Neural cell (in vitro differentiated cells): ENCODE data around the gene CNTNAP5. TPM values are rescaled to one million over a fixed set of nuclear protein-coding genes. Genes with fewer than 3 reads are reported as not detected.

ENCODE experiments used
- H2AFZ ChIP-seq: fragments of 200-600, 300-800 bp; sonication (generic), shearing (Covaris generic); 2 replicates; pipeline ENCODE4 v1.6.0; 2014; ENCODE audit warnings: low read depth, mild to moderate bottlenecking, antibody characterized with exemption, low read length, moderate library complexity
- H3F3A ChIP-seq: fragments of 200-600 bp; shearing (Covaris generic); 2 replicates; pipeline ENCODE4 v1.6.1; 2016; ENCODE audit warnings: mild to moderate bottlenecking, moderate library complexity, mixed read lengths, antibody characterized with exemption, low read length; ENCODE audit not compliant: insufficient read depth, poor library complexity, severe bottlenecking
- H3K27ac ChIP-seq: fragments of 200-600, 300-800 bp; sonication (generic), shearing (Covaris generic); 2 replicates; pipeline ENCODE4 v1.5.1; 2014; ENCODE audit warnings: mild to moderate bottlenecking, low read length, moderate library complexity
- H3K27me3 ChIP-seq: fragments of 300-800, 200-600 bp; sonication (generic), shearing (Covaris generic); 2 replicates; pipeline ENCODE4 v1.6.0; 2014; ENCODE audit warnings: mild to moderate bottlenecking, low read depth, low read length, moderate library complexity; ENCODE audit not compliant: insufficient read depth
- H3K36me3 ChIP-seq: fragments of 300-800, 200-600 bp; sonication (generic), shearing (Covaris generic); 2 replicates; pipeline ENCODE4 v1.5.1; 2014; ENCODE audit warnings: mild to moderate bottlenecking, antibody characterized with exemption, low read length, moderate library complexity; ENCODE audit not compliant: insufficient read depth
- H3K4me2 ChIP-seq: fragments of 300-800, 200-600 bp; sonication (generic), shearing (Covaris generic); 2 replicates; pipeline ENCODE4 v1.6.0; 2014; ENCODE audit warnings: mild to moderate bottlenecking, low read length
- H3K4me3 ChIP-seq: fragments of 300-800, 200-600 bp; sonication (generic), shearing (Covaris generic); 2 replicates; pipeline ENCODE4 v1.5.1; 2014; ENCODE audit warnings: mild to moderate bottlenecking, low read length, moderate library complexity
- H3K79me2 ChIP-seq: fragments of 200-600 bp; shearing (Covaris generic); replicated peaks from 2 replicates; pipeline ENCODE4 v1.6.0; 2014; ENCODE audit warnings: mild to moderate bottlenecking, low read length, moderate library complexity; ENCODE audit not compliant: insufficient read depth
- H3K9ac ChIP-seq: fragments of 300-800, 200-600 bp; sonication (generic), shearing (Covaris generic); 2 replicates; pipeline ENCODE4 v1.6.1; 2016; ENCODE audit warnings: mild to moderate bottlenecking, low read length, mixed read lengths
- H3K9me2 ChIP-seq: fragments of 200-600 bp; shearing (Covaris generic); 2 replicates; pipeline ENCODE4 v1.6.1; 2016; ENCODE audit warnings: mild to moderate bottlenecking, low read length, mixed read lengths; ENCODE audit not compliant: insufficient read depth
- H3K9me3 ChIP-seq: fragments of 200-600, 300-800 bp; sonication (generic), shearing (Covaris generic); 2 replicates; pipeline ENCODE4 v1.6.1; 2016; ENCODE audit warnings: mild to moderate bottlenecking, mixed run types, low read length, moderate library complexity, mixed read lengths
- H4K20me1 ChIP-seq: fragments of 200-600 bp; shearing (Covaris generic); 2 replicates; pipeline ENCODE4 v1.6.1; 2016; ENCODE audit warnings: mild to moderate bottlenecking, mixed run types; ENCODE audit not compliant: insufficient read depth
- EP300 ChIP-seq: fragments of 450-650 bp; conservative IDR thresholded peaks from 2 replicates; pipeline ENCODE4 v1.6.1; 2014; ENCODE audit warnings: antibody characterized with exemption, mild to moderate bottlenecking, moderate library complexity; ENCODE audit not compliant: poor library complexity, severe bottlenecking
- EZH2 ChIP-seq: fragments of 200-600, 300-800 bp; shearing (Covaris generic), sonication (generic); IDR thresholded peaks from 2 replicates; pipeline ENCODE4 v1.6.1; 2014; ENCODE audit warnings: antibody characterized with exemption, low read length, borderline replicate concordance, mild to moderate bottlenecking; ENCODE audit not compliant: insufficient read depth, poor library complexity, severe bottlenecking
- MXI1 ChIP-seq: fragments of 450-650 bp; conservative IDR thresholded peaks from 2 replicates; pipeline ENCODE4 v1.6.1; 2014; ENCODE audit warnings: antibody characterized with exemption, mild to moderate bottlenecking; ENCODE audit not compliant: poor library complexity, severe bottlenecking
- POLR2AphosphoS5 ChIP-seq: IDR thresholded peaks from 2 replicates; pipeline ENCODE4 v1.6.1; 2012
- RAD21 ChIP-seq: fragments of 450-650 bp; conservative IDR thresholded peaks from 2 replicates; pipeline ENCODE4 v1.6.1; 2014; ENCODE audit warnings: antibody characterized with exemption, mild to moderate bottlenecking, moderate library complexity
- REST ChIP-seq: IDR thresholded peaks from 2 replicates; pipeline ENCODE4 v1.6.1; 2012; ENCODE audit warnings: borderline replicate concordance
- SMC3 ChIP-seq: fragments of 450-650 bp; conservative IDR thresholded peaks from 2 replicates; pipeline ENCODE4 v1.6.1; 2014; ENCODE audit warnings: antibody characterized with exemption, mild to moderate bottlenecking, moderate library complexity; ENCODE audit not compliant: poor library complexity
- TAF1 ChIP-seq: IDR thresholded peaks from 2 replicates; pipeline ENCODE4 v1.6.1; 2012; ENCODE audit warnings: low read depth
- polyA plus RNA-seq: library from polyadenylated mRNA; depleted of rRNA; stranded (reverse); fragments of >200 nt; gene quantifications from 2 replicates; pipeline ENCODE4 v1.2.3, GENCODE V29; 2014
- TF ChIP-seq, protein P1 (sequence below): fragments of 450-650 bp; IDR thresholded peaks from 2 replicates; pipeline ENCODE4 v1.5.1; 2014; ENCODE audit warnings: antibody characterized with exemption, mild to moderate bottlenecking, moderate library complexity; ENCODE audit not compliant: poor library complexity, severe bottlenecking

The CNTNAP5 gene
- polyA plus RNA-seq, 1 donor from 2014 or later: 19.3 TPM

DNA sequence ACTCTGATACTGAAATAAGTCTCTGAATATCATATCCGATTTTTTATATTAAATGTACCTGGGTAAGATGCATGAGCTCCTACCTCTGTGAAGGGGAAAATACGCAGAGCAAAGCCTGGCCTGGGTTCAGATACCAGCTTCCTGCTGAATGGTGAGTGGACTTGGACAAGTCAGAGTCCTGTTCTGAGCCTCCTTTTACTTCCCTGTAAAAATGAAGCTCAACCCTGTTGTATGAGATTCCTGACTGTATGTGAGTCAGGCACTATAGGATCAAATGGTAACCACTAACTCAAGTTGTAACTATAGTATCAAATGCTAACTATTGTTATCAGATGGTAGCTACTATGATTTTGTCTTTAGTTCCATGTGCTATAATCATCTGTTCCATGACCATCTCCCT, 561.7 kb downstream of the CNTNAP5 start:
- H3K9me3 ChIP-seq: no peaks in the 10 kb centered on the region
- H4K20me1 ChIP-seq: no peaks in the 10 kb centered on the region
- no peak overlapping the region for H3K4me3 ChIP-seq
- no peak overlapping the region for H3K27ac ChIP-seq
- no peak overlapping the region for H3K4me2 ChIP-seq
- no peak overlapping the region for H3K9ac ChIP-seq
- H3K79me2 ChIP-seq: no peaks in the 10 kb centered on the region
- H3K36me3 ChIP-seq: no peaks in the 10 kb centered on the region
- H3K9me2 ChIP-seq: no peaks in the 10 kb centered on the region
- TF ChIP-seq MXI1 (no peak), REST (no peak), TAF1 (no peak), EZH2 (no peak), SMC3 (no peak), RAD21 (no peak), POLR2AphosphoS5 (no peak), EP300 (no peak)
- TF ChIP-seq, protein P1, sequence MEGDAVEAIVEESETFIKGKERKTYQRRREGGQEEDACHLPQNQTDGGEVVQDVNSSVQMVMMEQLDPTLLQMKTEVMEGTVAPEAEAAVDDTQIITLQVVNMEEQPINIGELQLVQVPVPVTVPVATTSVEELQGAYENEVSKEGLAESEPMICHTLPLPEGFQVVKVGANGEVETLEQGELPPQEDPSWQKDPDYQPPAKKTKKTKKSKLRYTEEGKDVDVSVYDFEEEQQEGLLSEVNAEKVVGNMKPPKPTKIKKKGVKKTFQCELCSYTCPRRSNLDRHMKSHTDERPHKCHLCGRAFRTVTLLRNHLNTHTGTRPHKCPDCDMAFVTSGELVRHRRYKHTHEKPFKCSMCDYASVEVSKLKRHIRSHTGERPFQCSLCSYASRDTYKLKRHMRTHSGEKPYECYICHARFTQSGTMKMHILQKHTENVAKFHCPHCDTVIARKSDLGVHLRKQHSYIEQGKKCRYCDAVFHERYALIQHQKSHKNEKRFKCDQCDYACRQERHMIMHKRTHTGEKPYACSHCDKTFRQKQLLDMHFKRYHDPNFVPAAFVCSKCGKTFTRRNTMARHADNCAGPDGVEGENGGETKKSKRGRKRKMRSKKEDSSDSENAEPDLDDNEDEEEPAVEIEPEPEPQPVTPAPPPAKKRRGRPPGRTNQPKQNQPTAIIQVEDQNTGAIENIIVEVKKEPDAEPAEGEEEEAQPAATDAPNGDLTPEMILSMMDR: no peak
- no peak overlapping the region for H2AFZ ChIP-seq
- H3F3A ChIP-seq: no peaks in the 10 kb centered on the region
- H3K27me3 ChIP-seq: no peaks in the 10 kb centered on the region

DNA sequence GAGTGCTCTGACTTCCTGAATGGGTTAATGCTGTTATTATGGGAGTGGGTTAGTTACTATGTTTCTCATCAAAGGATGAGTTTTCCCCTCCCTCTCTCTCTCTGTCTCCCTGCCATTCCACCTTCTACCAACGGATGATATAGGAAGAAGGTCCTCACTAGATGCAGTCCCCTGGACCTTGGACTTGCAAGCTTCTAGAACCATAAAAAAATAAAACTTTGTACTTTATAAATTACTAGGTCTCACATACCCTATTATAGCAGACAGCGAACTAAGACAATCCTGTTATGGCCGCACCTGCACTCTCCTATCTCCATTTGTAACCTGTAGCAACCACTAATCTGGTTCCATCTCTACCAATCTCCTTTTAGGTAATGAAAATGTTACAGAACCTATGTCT, 564.9 kb downstream of the CNTNAP5 start:
- Histone ChIP-seq H3K4me2 (no peak overlapping the region), H2AFZ (no peak overlapping the region), H3K9ac (no peak overlapping the region), H3K9me2 (no peaks in the 10 kb centered on the region), H3F3A (no peaks in the 10 kb centered on the region), H3K4me3 (no peak overlapping the region), H3K9me3 (no peaks in the 10 kb centered on the region), H3K36me3 (no peaks in the 10 kb centered on the region), H3K27ac (no peak overlapping the region), H3K27me3 (no peaks in the 10 kb centered on the region), H3K79me2 (no peaks in the 10 kb centered on the region), H4K20me1 (no peaks in the 10 kb centered on the region)
- TF ChIP-seq MXI1 (no peak), SMC3 (no peak), TAF1 (no peak)

DNA sequence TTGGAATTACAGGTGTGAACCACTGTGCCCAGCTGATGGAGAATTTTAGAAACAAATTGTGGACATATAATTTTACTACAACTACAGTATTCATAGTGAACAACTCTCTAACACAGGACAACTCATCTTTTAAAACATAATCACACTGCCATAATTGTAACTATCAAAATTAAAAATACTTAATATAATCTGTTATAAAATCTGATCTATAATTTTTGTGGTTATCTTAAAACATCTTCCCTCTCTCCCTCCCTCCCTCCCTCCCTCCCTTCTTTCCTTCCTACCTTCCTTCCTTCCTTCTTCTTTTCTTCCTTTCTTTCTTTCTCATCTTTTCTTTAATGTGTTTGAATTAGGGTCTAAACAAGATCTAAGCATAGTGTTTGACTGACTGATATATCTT, 577.7 kb downstream of the CNTNAP5 start:
- H3K36me3 ChIP-seq: no peaks in the 10 kb centered on the region
- H3F3A ChIP-seq: no peaks in the 10 kb centered on the region
- no peak overlapping the region for H3K4me2 ChIP-seq
- H2AFZ ChIP-seq: no peak overlapping the region
- no peaks in the 10 kb centered on the region for H4K20me1 ChIP-seq
- H3K4me3 ChIP-seq: no peak overlapping the region
- H3K27me3 ChIP-seq: no peaks in the 10 kb centered on the region
- H3K9me2 ChIP-seq: no peaks in the 10 kb centered on the region
- TF ChIP-seq EZH2 (no peak), RAD21 (no peak), SMC3 (no peak), REST (no peak), EP300 (no peak), POLR2AphosphoS5 (no peak), TAF1 (no peak), MXI1 (no peak)
- TF ChIP-seq, protein P1: no peak
- no peaks in the 10 kb centered on the region for H3K79me2 ChIP-seq
- H3K27ac ChIP-seq: no peak overlapping the region
- H3K9me3 ChIP-seq: no peaks in the 10 kb centered on the region
- no peak overlapping the region for H3K9ac ChIP-seq
